ENCODE results near the gene CRTAP.
"Not testable (repeated sequence)": the region's sequence is repeated elsewhere in the genome, so short reads cannot be mapped to it uniquely, and the experiment has no call there.

Gene CRTAP

GRCh38 chr3:33100229-33100628 is 13.6 kb upstream of the CRTAP start:
- no peak for DNase-seq

DNA sequence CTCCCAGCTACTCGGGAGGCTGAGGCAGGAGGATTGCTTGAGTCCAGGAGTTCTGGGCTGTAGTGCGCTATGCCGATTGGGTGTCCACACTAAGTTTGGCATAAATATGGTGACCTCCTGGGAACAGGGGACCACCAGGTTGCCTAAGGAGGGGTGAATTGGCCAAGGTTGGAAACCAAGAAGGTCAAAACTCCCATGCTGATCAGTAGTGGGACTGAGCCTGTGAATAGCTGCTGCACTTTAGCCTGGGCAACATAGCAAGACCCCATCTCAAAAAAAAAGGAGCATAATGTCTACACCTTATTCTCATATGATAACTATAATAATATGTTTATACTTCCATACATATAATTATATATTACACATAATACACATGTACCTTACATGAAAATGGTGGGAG is 10.8 kb upstream of the CRTAP start:
- DNase-seq = no peak

- DNase-seq = no peak
Measured at GRCh38 chr3:33103480-33103879, 10.3 kb upstream of the CRTAP start.

GRCh38 chr3:33104803-33105202 is 9.0 kb upstream of the CRTAP start:
- DNase-seq = no peak

GRCh38 chr3:33105341-33105948 is 8.4 kb upstream of the CRTAP start:
- DNase-seq = no peak

GRCh38 chr3:33106854-33107253 is 7.0 kb upstream of the CRTAP start:
- DNase-seq = not testable (repeated sequence)

DNA sequence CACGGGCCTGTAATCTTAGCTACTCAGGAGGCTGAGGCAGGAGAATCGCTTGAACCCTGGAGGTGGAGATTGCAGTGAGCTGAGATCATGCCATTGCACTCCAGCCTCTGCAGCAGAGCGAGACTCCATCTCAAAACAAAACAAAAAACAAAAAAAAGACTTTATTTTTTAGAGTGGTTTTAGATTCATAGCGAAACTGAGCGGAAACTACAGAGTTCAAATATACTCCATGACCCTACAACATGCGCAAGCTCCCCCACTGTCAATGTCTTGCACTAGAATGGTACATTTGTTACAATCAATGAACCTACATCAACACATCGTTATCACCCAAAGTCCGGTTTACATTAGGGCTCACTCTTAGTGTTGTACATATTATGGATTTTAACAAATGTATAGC is 2.2 kb upstream of the CRTAP start:
- no peak for DNase-seq

- no peak for DNase-seq
Measured at GRCh38 chr3:33114622-33115023, 809 bp downstream of the CRTAP start.

DNA sequence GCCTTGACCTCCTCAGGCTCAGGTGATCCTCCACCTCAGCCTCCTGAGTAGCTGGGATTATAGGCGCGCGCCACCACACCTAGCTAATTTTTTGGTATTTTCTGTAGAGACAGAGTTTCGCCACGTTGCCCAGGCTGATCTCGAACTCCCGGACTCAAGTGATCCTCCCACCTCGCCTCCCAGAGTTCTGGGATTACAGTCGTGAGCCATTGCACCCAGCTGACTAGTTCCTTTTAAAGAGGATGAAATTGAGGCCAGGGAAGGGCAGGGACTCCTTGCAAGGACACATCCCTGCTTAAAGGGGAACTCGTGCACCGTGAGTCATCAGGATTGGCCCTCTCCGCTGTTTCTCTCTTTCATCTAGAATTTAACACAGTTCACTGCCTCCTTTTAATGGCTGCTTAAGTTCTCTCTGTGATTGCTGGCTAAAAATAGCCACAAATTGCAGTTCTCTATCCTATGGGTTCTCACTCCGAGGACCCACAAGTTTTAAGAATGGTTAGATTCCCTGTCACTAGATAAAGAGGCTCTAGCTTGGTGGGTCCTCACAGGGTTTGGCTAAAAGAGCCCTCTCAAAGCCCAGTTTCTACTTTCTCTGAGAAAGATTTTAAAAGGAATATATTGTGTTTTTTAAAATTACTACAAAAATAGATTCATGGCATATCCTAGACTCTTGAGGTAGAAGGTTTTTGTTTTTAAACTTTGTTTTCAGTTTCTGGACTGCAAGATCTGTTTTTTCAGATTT is 1.4 kb downstream of the CRTAP start:
- DNase-seq = no peak

DNA sequence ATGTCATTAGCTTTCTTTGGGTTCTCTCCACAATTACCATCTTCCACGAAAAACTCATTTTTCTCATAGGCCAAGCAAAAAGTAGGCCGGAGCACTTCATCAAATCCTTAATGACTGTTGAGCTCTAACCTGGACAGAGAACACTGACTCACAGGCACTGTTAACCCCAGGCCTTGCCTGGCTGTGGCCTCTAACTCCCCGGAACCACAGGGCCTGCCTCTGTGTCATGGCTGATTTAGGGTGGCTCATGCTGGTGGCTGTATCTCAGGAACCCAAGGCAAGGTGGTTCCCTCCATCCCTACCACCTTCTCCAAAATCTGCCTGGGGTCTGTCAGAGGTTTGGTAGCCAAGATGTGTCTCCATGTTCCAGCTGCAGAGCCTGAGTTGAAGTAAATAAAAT is 3.6 kb downstream of the CRTAP start:
- no peak for DNase-seq

- no peak for DNase-seq
Measured at GRCh38 chr3:33119891-33120290, 6.1 kb downstream of the CRTAP start.

DNA sequence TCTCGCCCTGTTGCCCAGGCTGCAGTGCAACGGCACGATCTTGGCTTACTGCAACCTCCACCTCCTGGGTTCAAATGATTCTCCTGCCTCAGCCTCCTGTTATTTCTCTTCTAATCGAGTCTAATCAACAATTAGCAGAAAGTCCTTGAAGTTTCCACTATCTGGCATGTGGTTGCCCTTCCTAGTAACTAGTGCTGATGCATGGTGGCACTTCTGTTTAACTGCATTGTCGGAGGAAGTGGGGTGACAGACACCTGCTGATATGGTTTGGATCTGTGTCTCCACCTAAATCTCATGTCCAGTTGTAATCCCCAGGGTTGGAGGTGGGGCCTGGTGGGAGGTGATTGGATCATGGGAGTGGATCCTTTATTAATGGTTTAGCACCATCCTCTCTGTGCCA is 9.2 kb downstream of the CRTAP start:
- DNase-seq = no peak

GRCh38 chr3:33124638-33125037 is 10.8 kb downstream of the CRTAP start:
- DNase-seq = no peak

GRCh38 chr3:33125840-33126239 is 12.0 kb downstream of the CRTAP start:
- no peak for DNase-seq

DNA sequence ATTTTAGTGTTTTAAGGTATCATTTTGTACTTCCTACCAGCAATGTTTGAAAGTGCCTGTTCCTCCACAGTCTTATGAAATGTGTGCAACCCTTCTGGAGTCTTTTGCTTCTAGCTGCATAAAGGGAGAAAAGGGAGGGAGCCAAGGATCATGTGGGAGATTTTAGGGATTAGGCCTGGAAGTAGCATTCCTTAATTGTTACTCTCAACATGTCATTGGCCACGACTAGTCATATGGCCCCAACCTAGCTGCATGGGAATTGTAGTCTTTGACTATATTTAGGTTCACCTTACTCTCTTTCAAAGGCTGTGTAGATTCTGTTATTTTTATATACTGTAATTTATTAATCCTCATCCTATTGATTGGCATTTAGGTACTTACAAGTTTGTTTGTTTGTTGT is 14.9 kb downstream of the CRTAP start:
- no peak for DNase-seq

- DNase-seq = no peak
Measured at GRCh38 chr3:33130144-33130543, 16.3 kb downstream of the CRTAP start.

DNA sequence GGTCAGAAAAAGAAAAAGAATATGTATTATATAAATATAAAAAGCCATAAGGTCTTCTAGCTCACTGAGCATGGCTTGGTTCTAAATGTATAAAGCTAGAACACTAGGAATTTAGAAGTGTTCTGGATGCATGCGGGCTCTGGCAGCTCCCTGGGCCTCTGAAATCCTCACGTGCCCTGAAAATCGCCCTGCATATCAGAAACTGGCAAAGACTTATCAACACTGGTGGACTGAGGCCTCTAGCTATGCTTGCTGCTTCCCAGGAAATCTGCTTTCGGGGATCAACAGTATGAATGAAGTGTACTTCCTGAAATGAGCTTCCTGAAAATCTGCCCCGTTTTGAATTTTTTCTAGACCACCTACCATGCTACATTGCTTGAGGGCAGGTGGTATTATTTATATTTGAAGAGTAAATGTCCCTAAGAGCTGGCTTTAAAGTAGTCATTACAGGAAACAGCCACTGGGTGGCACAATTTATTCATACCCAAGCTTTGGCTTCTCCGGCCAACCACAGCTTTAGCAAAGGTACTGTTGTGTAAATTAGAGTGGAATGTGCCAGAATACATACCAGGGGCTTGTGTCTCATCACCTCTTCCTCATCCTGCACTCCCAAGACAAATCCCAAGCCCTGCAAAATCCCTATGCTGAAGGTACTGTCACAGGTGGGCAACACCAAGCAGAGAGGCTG is 17.7 kb downstream of the CRTAP start:
- DNase-seq = peak; percentile 60 to 63

DNA sequence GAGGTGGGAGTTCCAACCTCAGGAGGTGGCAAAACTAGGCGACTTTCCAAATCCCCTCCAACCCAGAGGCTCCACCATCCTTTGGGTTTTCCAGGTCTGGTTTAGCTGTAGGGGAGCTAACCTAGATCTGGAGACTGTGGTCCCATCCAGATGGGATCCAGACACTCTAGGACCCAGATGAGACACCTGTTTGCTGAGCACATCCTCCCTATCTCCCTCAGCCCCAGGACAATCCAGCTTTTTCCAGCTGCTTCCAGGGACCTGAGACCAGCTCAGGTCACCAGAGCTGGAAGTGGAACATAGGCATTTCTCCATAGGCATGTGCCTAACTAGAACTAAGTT is 18.2 kb downstream of the CRTAP start:
- no peak for DNase-seq

GRCh38 chr3:33134026-33134625 is 20.3 kb downstream of the CRTAP start:
- no peak for DNase-seq

DNA sequence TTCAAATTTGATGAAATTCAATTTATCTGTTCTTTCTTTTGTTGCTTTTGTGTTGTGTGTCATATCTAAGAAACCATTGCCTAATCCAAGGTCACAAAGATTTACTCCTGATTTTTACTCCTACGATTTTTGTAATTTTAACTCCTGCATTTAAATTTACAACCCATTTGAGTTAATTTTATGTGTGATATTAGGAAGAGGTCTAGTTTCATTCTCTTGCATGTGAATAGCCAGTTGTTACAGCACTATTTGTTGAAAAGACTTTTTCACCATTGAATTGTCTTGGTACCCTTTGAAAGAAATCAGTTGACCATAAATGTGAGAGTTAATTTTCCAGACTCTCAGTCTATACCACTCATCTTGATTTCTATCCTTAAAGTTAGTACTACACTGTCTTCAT is 23.9 kb downstream of the CRTAP start:
- no peak for DNase-seq

DNA sequence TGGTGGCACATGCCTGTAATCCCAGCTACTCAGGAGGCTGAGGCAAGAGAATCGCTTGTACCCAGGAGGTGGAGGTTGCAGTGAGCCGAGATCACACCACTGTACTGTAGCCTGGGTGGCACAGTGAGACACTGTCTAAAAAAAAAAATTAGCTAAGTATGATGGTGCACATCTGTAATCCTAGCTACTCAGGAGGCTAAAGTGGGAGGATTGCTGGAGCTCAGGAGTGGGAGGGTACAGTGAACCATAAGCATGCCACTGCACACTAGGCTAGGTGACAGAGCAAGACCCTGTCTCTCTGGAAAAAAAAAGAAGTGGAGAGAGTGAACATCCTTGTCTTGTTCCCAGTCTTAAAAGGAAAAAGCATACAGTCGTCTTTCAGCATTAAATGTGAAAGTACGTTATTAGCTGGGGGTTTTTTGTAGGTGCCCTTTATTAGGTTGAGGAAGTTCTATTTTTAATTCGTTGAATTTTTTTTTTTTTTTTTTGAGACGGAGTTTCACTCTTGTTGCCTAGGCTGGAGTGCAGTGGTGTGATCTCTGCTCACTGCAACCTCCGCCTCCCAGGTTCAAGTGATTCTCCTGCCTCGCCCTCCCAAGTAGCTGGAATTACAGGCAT is 25.3 kb downstream of the CRTAP start:
- DNase-seq = not testable (repeated sequence)

GRCh38 chr3:33139996-33140395 is 26.2 kb downstream of the CRTAP start:
- DNase-seq = no peak

DNA sequence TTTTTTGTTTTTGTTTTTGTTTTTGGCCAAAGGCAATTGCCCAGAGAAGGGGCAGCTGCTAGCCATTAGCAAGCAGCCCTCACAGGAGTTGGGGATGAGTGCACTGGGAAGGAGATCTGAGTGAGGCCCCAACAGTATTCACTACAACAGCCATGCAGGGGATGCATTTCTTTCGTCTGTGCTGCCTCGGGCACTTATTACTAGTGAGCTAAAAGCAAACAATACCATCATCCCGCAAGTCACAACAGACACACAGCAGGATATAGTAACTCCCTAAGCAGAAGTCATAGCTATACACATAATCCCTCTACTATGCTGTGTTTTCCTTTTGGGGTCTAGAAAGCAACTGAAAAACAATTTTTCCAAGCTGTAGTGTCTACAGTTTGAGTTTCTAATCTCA is 27.2 kb downstream of the CRTAP start:
- DNase-seq = no peak

GRCh38 chr3:33144433-33144832 is 30.6 kb downstream of the CRTAP start:
- DNase-seq = no peak

Data from SHP77 (cell line).